Measurements from ENCODE around the gene ALOX15B.
A peak's percentile ranks its signal among the peaks of the same experiment; 100 is the strongest.

Gene ALOX15B, protein sequence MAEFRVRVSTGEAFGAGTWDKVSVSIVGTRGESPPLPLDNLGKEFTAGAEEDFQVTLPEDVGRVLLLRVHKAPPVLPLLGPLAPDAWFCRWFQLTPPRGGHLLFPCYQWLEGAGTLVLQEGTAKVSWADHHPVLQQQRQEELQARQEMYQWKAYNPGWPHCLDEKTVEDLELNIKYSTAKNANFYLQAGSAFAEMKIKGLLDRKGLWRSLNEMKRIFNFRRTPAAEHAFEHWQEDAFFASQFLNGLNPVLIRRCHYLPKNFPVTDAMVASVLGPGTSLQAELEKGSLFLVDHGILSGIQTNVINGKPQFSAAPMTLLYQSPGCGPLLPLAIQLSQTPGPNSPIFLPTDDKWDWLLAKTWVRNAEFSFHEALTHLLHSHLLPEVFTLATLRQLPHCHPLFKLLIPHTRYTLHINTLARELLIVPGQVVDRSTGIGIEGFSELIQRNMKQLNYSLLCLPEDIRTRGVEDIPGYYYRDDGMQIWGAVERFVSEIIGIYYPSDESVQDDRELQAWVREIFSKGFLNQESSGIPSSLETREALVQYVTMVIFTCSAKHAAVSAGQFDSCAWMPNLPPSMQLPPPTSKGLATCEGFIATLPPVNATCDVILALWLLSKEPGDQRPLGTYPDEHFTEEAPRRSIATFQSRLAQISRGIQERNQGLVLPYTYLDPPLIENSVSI
- total RNA-seq, result 0.20 to 0.35 reads per million in 2 donors

DNA sequence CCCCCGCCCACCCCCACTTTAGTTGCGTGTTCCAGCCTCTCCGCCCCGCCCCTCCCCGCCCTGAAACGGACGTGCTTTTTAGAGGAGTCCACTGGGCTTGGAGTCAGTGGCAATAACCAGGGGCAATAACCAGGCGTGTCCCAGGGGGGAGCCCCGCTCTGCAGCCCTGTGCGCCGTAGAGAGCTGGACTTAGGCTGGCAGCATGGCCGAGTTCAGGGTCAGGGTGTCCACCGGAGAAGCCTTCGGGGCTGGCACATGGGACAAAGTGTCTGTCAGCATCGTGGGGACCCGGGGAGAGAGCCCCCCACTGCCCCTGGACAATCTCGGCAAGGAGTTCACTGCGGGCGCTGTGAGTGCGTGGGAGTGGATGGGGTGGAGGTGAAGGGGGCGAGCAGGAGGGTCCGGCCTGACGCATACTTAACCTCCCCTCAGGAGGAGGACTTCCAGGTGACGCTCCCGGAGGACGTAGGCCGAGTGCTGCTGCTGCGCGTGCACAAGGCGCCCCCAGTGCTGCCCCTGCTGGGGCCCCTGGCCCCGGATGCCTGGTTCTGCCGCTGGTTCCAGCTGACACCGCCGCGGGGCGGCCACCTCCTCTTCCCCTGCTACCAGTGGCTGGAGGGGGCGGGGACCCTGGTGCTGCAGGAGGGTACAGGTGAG lies at the start of gene ALOX15B:
ALOX15B (plus strand) TSS at position 106 of the 657 bp plus-strand sequence; CDS start at position 203, 97 bp downstream.
- no peak for DNase-seq

- peak; percentile 71 for DNase-seq
Observed at GRCh38 chr17:7989781-7990655, 48.8 kb upstream of the ALOX15B start.

DNA sequence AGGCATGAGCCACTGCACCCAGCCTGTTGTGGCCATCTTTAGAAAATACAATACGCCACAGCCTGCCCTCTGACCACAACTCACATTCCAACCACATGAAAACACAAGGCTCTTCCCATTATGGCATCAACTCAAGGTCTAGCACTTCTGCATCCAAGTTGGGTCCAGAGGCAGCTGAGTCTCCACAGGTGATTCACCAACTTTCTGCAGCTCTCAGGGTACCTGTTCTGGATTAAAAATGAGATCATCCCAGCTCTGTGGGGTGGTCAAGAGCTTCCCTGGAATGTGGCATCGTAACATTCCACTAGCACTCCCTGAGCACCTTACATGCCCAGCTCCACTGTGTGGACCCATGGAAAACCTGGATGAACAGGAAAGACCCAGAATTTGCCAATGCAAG lies 46.3 kb upstream of the ALOX15B start:
- no peak for DNase-seq

DNA sequence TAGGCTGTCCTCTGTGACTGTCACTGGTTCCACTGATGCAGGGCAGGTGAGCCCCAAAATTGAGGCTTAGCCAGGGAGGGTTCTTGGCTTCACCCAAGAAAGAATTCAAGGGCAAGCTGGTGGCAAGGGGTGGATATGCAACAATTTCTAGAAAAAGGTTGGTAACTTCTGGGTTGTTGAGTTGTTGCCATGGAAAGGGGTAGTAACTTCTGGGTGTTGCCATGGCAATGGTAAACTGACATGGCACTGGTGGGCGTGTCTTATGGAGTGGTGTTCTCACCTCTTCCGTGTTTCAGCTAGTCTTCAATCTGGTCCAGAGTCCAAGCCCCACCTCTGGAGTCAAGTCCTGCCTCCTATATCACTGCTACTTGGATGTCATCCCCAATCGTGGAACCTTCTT lies 45.9 kb upstream of the ALOX15B start:
- DNase-seq, result no peak

- no peak for DNase-seq
Observed at GRCh38 chr17:7993972-7994589, 44.8 kb upstream of the ALOX15B start.

DNA sequence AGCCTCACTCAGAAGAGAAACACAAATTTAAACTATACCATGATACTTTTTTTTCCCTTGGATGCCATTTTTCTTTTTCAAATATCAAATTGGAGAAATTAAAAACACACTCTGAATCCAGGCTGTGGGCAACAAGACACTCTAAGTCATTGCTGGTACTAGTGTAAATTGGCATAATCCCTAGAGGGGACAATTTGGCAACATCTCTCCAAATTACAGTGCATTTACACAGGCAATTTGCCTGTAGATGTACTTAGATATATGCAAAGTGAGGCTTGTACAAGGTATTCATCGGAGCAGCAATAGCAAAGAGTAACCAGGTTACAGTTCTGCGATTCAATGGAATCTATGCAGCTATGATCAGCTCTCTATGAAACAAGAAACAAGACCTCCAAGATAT lies 43.1 kb upstream of the ALOX15B start:
- DNase-seq, result no peak

- DNase-seq, result no peak
Observed at GRCh38 chr17:7997186-7997585, 41.7 kb upstream of the ALOX15B start.

DNA sequence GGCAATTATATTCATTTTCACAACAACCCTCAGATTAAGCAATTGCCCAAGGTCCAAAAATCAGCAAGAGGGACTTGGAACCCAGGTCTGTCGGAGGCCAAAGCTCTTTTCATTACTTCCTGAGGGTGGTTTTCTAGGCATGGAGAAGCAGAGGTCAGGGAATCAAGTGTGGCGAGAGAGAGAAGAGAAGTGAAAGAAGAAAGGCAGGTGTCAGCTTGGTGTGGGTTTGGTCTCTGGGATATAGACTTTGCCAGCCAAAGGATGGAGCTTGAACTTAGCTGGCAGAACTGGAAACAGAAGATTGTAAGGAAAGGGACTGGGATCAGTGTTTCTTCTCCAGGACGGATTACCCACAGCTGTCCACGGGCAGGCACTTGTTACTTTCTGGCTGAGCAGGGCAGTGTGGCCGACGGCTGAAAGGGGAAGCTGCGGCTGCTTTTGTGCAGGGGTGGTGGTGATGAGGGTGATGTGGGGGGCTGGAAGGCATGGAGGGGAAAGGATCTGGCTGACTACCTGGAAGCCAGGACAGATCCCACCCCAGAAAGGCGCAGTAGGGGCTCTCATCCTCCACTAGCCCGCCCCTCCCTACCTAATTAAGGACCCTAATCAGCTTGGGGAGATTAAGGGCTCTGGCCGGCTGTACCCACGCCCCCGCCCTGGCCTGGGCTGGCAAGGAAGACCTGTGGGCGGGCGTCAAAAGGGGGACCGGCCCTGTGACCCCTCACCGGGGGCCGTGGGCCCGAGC lies 36.7 kb upstream of the ALOX15B start, which contains the start of gene GUCY2D:
GUCY2D (plus strand) TSS at position 640 of the 745 bp plus-strand sequence. CDS start 433 bp downstream, outside the sequence.
- DNase-seq, result no peak

DNA sequence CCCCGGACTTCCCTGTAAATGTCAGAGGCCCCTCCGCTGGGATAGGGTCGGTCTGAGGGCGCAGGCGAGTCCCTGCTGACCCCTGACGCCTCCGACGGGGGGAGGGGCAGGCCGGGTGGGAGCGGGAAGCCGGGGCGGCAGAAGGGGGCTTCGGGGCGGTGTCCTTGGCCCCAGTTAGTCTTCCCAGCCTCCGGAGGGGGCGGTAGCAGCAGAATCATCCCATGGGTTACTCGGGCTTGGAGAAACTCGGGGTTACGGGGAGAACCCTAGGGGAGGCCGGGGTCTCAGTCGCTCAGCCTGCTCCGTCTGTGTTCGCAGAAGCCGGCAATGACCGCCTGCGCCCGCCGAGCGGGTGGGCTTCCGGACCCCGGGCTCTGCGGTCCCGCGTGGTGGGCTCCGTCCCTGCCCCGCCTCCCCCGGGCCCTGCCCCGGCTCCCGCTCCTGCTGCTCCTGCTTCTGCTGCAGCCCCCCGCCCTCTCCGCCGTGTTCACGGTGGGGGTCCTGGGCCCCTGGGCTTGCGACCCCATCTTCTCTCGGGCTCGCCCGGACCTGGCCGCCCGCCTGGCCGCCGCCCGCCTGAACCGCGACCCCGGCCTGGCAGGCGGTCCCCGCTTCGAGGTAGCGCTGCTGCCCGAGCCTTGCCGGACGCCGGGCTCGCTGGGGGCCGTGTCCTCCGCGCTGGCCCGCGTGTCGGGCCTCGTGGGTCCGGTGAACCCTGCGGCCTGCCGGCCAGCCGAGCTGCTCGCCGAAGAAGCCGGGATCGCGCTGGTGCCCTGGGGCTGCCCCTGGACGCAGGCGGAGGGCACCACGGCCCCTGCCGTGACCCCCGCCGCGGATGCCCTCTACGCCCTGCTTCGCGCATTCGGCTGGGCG lies 35.9 kb upstream of the ALOX15B start:
- no peak for DNase-seq

DNA sequence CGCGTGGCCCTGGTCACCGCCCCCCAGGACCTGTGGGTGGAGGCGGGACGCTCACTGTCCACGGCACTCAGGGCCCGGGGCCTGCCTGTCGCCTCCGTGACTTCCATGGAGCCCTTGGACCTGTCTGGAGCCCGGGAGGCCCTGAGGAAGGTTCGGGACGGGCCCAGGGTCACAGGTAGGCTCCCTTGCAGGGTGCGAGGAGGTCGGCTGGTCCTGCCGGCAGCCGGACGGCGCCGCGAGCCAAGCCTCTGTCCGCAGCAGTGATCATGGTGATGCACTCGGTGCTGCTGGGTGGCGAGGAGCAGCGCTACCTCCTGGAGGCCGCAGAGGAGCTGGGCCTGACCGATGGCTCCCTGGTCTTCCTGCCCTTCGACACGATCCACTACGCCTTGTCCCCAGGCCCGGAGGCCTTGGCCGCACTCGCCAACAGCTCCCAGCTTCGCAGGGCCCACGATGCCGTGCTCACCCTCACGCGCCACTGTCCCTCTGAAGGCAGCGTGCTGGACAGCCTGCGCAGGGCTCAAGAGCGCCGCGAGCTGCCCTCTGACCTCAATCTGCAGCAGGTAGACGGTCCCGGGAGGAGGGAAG lies 35.2 kb upstream of the ALOX15B start:
- no peak for DNase-seq

DNA sequence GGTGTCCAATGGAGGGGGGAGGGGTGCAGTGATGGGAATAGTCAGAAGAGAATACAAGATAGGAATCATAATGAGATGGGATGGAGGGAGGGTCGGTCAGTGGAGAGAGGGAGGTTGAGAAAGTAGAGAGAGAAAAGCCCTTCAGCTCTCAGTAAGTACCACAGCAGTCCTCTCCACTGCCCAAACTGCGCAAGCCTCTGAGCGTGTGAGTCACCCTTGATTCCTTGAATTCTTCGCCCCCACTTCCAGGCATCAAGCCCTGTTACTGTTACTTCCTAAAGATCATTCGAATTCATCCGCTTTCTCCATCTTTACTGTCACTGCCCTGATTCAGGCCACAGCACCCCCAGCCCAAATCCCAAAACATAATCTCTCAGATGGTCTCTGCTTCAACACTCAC lies 34.0 kb upstream of the ALOX15B start:
- DNase-seq, result no peak

- DNase-seq, result no peak
Observed at GRCh38 chr17:8005357-8005756, 33.5 kb upstream of the ALOX15B start.

DNA sequence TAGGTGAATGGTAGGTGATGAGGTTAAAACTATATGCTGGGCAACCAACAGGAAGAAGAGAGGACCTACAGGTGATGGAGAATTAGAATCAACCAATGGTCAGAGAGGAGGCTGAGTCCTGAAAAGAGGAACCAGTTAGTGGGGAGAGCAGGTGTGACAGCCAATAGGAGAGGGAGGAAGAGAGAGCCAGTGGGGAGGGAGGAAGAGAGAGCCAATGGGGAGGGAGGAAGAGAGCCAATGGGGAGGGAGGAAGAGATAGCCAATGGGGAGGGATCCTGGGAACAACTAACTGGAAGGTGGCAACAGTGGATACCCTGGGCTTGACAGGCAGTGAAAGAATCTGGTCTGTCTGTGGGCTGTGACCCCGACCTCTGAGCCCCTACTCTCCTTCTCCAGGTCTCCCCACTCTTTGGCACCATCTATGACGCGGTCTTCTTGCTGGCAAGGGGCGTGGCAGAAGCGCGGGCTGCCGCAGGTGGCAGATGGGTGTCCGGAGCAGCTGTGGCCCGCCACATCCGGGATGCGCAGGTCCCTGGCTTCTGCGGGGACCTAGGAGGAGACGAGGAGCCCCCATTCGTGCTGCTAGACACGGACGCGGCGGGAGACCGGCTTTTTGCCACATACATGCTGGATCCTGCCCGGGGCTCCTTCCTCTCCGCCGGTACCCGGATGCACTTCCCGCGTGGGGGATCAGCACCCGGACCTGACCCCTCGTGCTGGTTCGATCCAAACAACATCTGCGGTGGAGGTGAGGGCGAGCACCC lies 32.7 kb upstream of the ALOX15B start:
- no peak for DNase-seq

DNA sequence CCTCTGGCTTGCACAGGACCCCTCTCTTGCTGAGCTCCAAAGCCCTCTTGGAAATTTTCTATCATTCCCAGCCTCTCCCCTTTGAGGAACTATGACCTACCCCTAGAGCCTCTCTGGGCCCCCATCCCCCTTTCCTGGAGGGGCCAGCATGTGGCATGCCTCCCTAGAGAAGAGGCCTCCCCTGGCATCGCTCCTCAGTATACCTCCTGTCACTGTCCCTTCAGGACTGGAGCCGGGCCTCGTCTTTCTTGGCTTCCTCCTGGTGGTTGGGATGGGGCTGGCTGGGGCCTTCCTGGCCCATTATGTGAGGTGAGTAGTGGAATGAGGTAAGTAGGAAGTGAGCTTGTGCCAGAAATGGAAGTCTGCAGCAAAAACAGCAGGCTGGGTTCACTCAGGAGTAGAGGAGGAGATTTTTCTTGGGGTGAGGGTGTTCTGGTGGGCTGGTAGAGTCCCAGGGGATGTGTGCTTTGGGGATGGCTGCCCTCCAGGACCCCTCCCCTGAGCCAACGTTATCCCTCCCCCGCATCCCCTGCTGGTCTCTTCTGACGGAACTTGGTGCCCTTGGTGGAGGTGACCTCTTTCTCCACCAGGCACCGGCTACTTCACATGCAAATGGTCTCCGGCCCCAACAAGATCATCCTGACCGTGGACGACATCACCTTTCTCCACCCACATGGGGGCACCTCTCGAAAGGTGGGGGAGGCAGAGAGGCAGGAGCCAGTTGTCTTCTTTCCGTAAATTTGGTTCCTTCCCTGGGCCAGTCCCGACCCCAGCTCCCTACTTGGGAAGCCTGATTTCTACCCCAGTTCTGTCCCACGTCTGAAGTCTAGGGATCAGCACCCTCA lies 31.8 kb upstream of the ALOX15B start:
- DNase-seq, result no peak

DNA sequence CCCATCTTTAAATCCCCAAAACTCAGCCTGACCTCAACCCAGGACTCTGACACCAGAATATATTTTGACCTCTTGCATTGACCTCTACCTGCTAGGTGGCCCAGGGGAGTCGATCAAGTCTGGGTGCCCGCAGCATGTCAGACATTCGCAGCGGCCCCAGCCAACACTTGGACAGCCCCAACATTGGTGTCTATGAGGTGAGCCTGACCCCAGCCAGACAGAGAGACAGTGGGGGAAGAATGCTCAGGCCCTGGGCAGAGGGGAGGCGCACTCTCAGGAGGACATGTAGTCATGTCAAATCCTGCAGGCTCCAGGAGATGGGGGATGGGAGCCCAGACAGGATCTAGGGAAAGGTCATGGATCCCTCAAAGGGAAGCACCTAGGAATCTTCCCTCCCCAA lies 31.0 kb upstream of the ALOX15B start:
- DNase-seq, result no peak

DNA sequence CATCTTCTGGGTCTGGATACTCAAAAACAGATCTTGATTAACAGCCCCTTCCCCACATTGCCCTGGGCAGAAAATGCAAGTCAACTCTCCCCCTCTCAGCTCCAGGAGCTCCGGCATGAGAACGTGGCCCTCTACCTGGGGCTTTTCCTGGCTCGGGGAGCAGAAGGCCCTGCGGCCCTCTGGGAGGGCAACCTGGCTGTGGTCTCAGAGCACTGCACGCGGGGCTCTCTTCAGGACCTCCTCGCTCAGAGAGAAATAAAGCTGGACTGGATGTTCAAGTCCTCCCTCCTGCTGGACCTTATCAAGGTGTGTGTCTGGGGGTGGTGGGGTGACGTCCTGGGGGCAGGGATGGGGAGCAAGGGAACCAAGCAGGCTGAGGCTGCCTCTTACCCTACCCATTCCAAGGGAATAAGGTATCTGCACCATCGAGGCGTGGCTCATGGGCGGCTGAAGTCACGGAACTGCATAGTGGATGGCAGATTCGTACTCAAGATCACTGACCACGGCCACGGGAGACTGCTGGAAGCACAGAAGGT lies 26.7 kb upstream of the ALOX15B start:
- no peak for DNase-seq

GRCh38 chr17:8012996-8013640 lies 25.7 kb upstream of the ALOX15B start:
- DNase-seq, result no peak
